ENCODE data around the gene CLEC3B. TPM values are rescaled to one million over a fixed set of nuclear protein-coding genes. Genes with fewer than 3 reads are reported as not detected.

The CLEC3B gene
- total RNA-seq, 1 donor from 2014 or later: 50.3 TPM

DNA sequence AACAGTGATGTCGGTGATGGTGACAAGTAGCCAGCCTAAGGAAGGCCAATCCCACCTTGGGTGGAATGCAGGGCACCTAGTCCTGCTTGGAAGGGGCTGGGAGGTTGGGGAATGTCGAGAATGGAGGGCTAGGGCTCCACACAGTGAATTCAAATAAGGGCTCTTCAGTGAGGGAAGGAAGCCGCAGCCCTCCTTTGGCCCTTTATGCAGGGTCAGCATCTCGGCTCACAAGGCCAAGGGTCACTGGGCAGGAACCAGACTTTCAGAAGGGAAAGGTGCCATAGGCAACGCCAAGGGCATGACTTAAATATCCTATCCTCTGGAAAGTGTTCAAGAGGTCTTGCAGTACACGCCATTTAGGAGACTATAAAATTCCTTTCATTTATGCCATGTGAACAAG is 56.9 kb downstream of the CLEC3B start:
- H3K9me3 Mint-ChIP-seq (ENCODE audit: low read depth): no peaks in the 10 kb centered on the region
- no peaks in the 10 kb centered on the region for H3K27me3 Mint-ChIP-seq (ENCODE audit: low read depth)
- H3K4me1 Mint-ChIP-seq (ENCODE audit: low read depth): peaks cover 55% of the 10 kb centered on the region
- no peaks in the 10 kb centered on the region for H3K36me3 Mint-ChIP-seq (ENCODE audit: low read depth)
- H3K4me3 Mint-ChIP-seq (ENCODE audit: unreplicated experiment): no peak overlapping the region
- TF ChIP-seq, protein P1, sequence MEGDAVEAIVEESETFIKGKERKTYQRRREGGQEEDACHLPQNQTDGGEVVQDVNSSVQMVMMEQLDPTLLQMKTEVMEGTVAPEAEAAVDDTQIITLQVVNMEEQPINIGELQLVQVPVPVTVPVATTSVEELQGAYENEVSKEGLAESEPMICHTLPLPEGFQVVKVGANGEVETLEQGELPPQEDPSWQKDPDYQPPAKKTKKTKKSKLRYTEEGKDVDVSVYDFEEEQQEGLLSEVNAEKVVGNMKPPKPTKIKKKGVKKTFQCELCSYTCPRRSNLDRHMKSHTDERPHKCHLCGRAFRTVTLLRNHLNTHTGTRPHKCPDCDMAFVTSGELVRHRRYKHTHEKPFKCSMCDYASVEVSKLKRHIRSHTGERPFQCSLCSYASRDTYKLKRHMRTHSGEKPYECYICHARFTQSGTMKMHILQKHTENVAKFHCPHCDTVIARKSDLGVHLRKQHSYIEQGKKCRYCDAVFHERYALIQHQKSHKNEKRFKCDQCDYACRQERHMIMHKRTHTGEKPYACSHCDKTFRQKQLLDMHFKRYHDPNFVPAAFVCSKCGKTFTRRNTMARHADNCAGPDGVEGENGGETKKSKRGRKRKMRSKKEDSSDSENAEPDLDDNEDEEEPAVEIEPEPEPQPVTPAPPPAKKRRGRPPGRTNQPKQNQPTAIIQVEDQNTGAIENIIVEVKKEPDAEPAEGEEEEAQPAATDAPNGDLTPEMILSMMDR (IDR thresholded peaks at IDR 0.05): no peak
- DNase-seq (ENCODE audit: low spot score): no peak
- no peak overlapping the region for H3K27ac Mint-ChIP-seq (ENCODE audit: unreplicated experiment)

DNA sequence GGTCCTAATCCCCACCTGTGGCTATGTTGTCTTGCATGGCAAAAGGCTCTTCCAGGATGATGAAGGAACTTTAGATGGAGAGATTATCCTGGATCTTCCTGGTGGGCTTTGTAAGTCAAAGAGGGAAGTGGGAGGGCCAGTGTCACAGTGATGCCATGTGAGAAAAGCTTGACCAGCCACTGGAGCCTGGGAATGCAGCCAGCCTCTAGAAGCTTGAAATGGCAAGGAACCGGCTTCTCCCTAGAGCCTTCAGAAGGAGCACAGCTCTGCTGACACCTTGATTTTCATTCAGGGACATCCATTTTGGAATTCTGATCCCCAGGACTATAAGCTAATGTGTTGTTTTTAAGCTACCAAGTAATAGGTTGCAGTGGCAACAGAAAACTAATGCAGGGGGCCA is 58.3 kb downstream of the CLEC3B start:
- Mint-ChIP-seq H3K4me1 (ENCODE audit: low read depth) (peaks cover 52% of the 10 kb centered on the region), H3K36me3 (ENCODE audit: low read depth) (no peaks in the 10 kb centered on the region), H3K27me3 (ENCODE audit: low read depth) (no peaks in the 10 kb centered on the region), H3K9me3 (ENCODE audit: low read depth) (no peaks in the 10 kb centered on the region), H3K27ac (ENCODE audit: unreplicated experiment) (no peak overlapping the region), H3K4me3 (ENCODE audit: unreplicated experiment) (no peak overlapping the region)
- TF ChIP-seq, protein P1 (IDR thresholded peaks at IDR 0.05): no peak
- DNase-seq (ENCODE audit: low spot score): no peak

DNA sequence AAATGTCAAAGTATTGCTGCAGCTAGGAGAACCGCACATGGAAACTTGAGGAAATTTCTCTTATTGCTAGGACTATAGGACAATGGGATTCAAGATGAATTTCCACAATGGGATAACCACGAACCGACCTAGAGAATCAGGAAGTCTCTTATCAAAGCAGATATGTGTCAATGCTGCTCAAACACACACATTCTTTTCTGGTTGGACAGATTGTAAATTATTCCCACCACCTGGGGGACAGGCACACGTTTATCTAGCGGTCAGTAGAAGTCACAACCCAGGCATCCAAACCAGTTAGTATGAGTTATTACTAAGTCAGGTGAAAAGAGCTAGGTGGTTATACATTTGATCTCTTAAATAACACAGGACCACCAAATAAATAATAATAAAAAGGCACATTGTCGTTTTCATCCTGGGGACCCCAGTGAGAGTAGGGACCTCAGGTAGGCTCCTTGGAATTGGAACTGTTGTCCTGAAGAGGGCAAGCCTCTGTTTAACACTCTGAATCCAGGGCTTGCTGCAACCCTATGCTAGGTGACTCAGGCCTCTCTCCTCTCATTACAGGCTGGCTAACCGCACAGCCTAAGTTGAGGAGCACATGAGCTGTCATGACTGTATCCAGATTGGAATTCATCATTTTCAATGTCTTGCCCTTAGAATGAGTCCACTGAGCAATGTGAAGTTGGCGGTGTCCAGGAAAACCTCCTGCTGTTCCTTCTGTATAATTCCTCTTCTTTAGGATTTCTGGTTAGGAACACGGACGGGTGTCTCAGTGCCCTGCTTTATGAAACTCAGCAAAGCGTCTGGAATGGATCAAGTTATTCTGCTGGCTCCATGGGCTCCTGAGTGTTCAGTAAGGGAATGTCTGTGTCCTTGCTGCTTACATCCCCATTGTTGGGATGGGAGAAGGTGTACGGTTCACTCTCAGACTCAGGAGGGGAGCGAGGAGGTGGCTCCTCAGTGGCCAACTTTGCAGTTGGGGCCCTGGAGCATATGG is 59.0 kb downstream of the CLEC3B start:
- H3K4me3 Mint-ChIP-seq (ENCODE audit: unreplicated experiment): no peak overlapping the region

More for the DNA sequence above, 59.0 kb downstream of the CLEC3B start:
- Mint-ChIP-seq H3K9me3 (ENCODE audit: low read depth) (no peaks in the 10 kb centered on the region), H3K27me3 (ENCODE audit: low read depth) (no peaks in the 10 kb centered on the region), H3K4me1 (ENCODE audit: low read depth) (peaks cover 52% of the 10 kb centered on the region), H3K36me3 (ENCODE audit: low read depth) (no peaks in the 10 kb centered on the region), H3K27ac (ENCODE audit: unreplicated experiment) (peak overlapping the region; percentile 84)
- TF ChIP-seq, protein P1 (IDR thresholded peaks at IDR 0.05): peak; percentile 35
- DNase-seq (ENCODE audit: low spot score): no peak

Other genes starting within 250 kb of the CLEC3B start
- 14.2 to 14.6 TPM (median 14.3 TPM) in 3 replicates for gene TMEM42, start 164.4 kb upstream of the CLEC3B start, total RNA-seq
- gene TGM4, start 151.7 kb upstream of the CLEC3B start, total RNA-seq: 0.27 TPM in 1 of 3 replicates, not detected in the others
- gene ZDHHC3, start 50.1 kb upstream of the CLEC3B start, total RNA-seq: 60.3 to 69.8 TPM (median 63.4 TPM) in 3 replicates
- 29.1 to 33.3 TPM (median 31.3 TPM) in 3 replicates for gene EXOSC7, start 50.1 kb upstream of the CLEC3B start, total RNA-seq
- gene CDCP1, start 120.1 kb downstream of the CLEC3B start, total RNA-seq: 0.15 to 0.48 TPM (median 0.18 TPM) in 3 replicates
- 5.8 to 34.8 TPM (median 6.9 TPM) in 3 replicates for gene TMEM158, start 200.0 kb downstream of the CLEC3B start, total RNA-seq

Measured in chondrocyte (in vitro differentiated cells).